Cardiac fibroblast (primary cell): ENCODE measurements around the gene CHN2.

Experiments used
- DNase-seq, 2 donors: peaks; one replicate each; pipeline versions ENCODE4 v3.0.0 to v3.0.0-alpha.2; 2010; ENCODE audit warnings: low read depth in 2 of 2
- H3K4me3 ChIP-seq, 2 donors: replicated peaks in 1 of 2; 1 replicate in 1 of 2; 2 replicates in 1 of 2; pipeline ENCODE4 v1.5.1; 2011; ENCODE audit warnings: low read depth in 2 of 2, low read length in 2 of 2, mild to moderate bottlenecking in 2 of 2, moderate library complexity in 1 of 2
- TF ChIP-seq, protein P1 (sequence below): IDR thresholded peaks from one replicate; pipeline ENCODE4 v1.5.1; 2011; ENCODE audit warnings: low read depth, mild to moderate bottlenecking, low read length, inconsistent platforms

CHN2 gene

DNA sequence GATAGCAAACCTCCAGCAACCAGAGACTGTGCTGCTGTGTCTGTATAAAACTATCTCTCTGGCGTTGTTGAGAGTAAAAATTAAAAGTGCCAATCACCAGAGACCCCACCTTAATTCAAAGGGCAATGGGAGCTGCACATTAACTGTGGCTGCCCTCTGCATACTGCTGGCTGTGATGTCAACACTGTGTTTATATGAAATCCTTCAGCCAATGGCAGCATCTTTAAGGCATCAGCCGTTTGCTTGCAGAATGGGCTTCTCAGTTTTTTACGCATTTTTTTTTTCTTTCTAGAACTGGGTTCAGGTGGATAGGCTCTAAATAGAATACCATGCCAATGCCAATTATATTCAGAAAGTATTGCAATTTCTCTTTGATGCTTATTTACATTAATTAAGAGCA is 47.7 kb downstream of the CHN2 start:
- no peak overlapping the region for H3K4me3 ChIP-seq
- no peak for DNase-seq
- TF ChIP-seq, protein P1, sequence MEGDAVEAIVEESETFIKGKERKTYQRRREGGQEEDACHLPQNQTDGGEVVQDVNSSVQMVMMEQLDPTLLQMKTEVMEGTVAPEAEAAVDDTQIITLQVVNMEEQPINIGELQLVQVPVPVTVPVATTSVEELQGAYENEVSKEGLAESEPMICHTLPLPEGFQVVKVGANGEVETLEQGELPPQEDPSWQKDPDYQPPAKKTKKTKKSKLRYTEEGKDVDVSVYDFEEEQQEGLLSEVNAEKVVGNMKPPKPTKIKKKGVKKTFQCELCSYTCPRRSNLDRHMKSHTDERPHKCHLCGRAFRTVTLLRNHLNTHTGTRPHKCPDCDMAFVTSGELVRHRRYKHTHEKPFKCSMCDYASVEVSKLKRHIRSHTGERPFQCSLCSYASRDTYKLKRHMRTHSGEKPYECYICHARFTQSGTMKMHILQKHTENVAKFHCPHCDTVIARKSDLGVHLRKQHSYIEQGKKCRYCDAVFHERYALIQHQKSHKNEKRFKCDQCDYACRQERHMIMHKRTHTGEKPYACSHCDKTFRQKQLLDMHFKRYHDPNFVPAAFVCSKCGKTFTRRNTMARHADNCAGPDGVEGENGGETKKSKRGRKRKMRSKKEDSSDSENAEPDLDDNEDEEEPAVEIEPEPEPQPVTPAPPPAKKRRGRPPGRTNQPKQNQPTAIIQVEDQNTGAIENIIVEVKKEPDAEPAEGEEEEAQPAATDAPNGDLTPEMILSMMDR = no peak

DNA sequence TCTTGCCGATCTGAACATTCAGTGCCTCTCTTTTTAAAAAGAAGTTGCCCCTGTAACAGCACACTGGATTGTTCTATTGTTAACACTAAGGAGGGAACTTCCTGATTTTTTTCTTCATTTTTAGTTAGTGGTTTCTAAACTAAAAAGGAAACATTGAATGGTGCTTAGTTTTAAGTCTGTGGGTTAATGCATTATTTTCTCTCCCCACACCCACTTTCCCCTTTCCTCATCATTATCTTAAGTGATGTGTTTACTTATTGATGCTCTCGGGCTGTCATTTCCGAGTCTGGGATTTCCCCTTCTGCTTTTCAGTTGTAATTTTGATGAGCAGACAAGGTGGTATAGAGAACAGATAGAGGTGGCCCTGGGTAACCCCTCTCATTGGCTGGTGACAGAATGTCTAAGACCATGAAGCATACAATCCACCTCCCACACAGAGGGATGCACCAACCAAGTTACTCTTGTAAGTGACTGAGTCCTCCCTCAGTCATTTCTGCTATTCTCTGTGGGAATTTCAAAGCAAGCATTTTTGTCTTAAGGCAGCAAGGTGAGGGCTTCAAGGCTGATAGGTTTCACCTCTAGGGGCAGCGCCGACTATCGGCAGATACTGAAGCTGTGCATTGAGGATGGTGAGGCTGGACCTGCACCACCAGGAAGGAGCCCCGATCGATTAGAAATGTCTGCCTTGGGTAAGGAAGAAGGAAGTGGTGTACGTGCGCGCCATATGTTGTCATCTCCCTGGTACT is 49.5 kb downstream of the CHN2 start:
- DNase-seq = no peak
- TF ChIP-seq, protein P1 = peak; percentile 6
- H3K4me3 ChIP-seq = no peak overlapping the region

DNA sequence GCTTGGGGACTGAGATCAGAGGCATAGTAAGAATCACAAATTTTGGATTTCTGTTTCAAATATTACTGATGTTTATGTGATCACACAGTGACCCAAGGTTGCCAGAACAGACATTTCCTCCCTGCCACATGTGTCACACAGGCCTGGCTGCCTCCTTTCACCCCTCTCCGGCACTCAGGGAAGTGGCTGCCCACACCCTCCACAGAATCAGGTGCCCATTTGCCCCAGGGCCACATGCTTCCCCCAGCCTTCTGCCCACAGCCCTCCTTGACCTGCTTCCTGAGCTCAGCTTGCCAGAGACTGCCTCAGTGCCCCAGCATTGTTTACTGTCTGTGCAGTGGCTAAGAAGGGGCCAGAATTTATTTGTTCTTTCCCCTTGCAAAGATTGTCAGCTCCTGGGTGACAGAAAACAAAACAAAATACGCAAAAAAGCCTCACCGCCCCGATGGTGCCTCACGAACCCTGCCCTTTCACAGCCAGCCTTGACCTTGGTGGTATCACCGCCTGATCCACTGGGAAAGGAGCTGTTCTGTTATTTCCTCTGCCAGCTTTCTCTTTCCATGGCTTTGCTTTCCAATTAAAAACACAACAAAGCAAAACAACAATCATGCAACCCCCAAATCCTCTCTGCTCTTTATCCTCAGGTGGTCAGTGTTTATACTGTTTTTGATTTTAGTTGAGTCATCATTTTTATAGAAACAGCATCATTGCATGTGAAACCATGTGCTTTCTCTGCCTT is 52.8 kb downstream of the CHN2 start:
- DNase-seq = no peak
- TF ChIP-seq, protein P1 = no peak

DNA sequence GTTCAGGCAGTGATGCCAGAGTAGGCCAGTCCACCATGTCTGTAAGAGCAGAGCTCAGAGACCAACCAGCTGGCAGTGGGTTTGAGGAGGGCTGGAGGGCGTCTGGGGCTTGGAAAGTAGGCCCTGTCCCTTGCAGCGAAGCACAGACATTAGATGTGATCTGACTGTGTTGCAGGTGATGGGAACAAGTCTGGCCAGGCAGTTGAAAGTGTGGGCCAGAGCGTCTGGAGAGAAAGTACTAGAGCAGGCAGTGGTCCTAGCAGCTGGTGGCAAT is 53.3 kb downstream of the CHN2 start:
- DNase-seq = no peak
- TF ChIP-seq, protein P1 = no peak
- no peak overlapping the region for H3K4me3 ChIP-seq

More for the DNA sequence above, 52.8 kb downstream of the CHN2 start:
- H3K4me3 ChIP-seq = no peak overlapping the region

DNA sequence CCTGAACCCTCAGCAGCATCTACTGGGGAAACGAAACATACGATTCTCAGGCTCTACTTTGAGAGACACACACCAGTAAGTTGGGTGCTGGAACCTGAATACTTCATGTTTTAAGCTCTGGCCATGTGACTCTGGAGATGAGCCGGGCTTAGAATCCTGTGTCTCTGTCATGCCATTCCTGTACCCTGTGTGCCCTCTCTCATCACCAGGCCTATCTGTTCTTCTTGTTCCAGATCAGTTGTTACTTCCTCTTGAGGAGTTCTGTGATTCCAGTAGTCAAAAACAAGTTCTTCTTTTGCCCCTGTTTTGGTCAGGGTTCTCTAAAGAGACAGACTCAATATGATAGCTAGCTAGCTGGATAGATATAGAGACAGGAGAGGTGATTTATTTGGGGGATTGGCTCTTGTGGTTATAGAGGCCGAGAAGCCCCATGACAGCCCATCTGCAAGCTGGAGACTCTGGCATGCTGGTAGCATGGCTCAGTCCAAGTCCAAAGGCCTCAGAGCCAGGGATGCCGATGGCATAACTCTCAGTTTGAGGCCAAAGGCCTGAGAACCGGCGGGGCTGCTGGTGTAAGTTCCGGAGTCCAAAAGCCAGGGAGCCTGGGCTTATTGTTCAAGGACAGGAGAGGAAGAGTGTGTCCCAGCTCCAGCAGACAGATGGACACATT is 54.3 kb downstream of the CHN2 start:
- no peak overlapping the region for H3K4me3 ChIP-seq
- no peak for DNase-seq
- TF ChIP-seq, protein P1 = no peak

DNA sequence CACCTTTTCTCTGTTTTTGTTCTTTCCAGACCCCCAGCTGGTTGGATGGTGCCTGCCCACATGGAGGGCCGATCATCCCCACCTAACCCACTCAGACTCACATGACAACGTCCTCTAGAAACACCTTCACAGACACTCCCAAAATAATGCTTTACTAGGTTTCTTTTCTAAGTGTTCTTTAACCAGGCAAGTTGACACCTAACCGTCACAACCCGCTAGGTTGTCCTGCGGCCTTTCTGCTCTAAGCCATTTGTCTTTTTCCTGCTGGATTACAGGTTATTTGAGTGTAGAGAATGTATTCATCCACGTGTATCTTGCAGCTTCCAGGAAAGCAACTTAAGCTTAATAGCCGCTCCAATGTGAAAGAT is 54.8 kb downstream of the CHN2 start:
- no peak overlapping the region for H3K4me3 ChIP-seq
- TF ChIP-seq, protein P1 = no peak
- no peak for DNase-seq
